Hematopoietic multipotent progenitor cell treated with erythropoietin and hydrocortisone succinate and interleukin-3 and kit ligand, for 4 days (in vitro differentiated cells): ENCODE measurements around the gene KLF13.

ENCODE experiments used
- DNase-seq: peaks from one replicate; pipeline ENCODE4 v3.0.0-alpha.2; 2015

KLF13 gene

DNA sequence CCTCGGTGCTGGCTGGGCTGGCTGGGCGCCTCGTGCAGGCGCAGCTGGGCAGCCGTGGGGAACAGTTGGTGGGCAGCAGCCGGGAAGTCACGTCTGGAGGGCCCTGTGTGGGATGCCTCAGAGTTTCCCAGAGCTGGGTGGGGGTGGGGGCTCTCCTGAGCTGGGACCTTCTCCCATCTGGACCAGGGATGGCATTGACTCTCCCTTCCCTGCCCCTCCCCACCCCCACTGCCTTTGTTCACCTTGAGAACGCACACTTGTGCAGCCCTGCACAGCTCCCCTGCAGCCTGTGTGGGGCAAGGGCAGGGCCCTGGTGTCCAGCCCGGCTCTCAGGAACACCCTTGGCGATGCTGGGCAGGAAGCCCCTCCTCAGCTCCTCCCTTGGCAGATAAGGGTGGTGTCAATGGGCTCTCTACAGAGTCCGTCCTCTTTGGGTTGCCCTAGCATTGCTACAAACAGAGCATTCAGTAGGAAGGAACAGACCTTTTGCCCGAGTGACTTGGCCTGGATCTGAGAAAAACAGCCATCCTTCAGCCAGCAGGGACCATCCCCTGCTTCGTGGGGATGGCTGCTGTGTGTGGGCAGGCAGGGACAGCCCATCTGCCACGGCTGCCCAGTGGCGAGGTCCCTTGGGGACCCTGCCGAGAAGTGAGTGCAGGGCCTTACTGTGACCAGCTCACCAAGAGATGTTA is 25.5 kb upstream of the KLF13 start:
- peak; percentile 60 for DNase-seq

- no peak for DNase-seq
Measured at GRCh38 chr15:31301673-31301990, 25.0 kb upstream of the KLF13 start.

GRCh38 chr15:31302029-31302657 is 24.5 kb upstream of the KLF13 start:
- DNase-seq = no peak

DNA sequence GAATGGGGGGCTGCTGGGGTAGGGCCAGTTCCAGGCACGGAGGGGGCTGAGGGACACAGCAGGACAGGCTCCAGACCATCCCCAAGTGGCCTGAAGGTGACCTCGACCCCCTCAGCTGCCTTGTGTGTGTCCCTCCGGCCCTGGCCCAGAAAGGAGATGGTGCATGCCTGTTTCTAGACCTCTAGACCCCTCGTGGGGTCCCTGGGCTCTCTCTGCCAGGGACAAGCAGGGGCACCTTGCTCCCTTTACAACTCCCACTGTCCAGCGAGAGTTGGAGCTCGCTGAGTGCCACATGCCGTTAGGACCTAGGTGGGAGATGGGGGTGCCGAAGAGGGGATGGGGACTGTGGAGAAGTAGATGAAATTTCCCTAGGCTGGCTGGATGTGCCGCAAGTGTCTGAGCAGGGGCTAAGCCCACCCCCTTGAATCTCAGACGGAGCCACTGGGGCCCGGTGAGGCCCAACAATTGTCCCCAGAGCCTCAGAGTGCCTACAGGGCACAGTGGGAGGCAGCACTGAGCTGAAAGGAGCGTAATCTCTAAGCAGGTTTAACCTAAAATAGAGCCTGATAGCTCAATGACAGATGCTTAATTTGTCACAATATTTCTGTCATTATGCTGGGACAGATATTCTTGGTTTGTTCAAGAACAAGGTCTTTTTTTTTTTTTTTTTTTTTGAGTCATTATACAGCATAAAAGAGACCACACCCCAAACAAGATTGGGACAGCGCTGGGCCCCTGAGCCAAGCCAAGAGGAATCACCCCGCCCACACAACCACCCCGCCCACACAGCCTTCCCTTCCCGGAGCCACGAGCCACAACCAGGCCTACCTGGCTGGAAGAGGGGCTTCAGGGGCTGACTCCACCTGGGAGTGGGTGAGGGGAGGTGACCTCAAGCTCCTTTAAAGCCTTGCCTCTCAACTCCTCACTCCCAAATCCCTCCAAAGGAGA is 23.6 kb upstream of the KLF13 start:
- DNase-seq = peak; percentile 85

- DNase-seq = peak; percentile 37
Measured at GRCh38 chr15:31303726-31304648, 22.6 kb upstream of the KLF13 start.

DNA sequence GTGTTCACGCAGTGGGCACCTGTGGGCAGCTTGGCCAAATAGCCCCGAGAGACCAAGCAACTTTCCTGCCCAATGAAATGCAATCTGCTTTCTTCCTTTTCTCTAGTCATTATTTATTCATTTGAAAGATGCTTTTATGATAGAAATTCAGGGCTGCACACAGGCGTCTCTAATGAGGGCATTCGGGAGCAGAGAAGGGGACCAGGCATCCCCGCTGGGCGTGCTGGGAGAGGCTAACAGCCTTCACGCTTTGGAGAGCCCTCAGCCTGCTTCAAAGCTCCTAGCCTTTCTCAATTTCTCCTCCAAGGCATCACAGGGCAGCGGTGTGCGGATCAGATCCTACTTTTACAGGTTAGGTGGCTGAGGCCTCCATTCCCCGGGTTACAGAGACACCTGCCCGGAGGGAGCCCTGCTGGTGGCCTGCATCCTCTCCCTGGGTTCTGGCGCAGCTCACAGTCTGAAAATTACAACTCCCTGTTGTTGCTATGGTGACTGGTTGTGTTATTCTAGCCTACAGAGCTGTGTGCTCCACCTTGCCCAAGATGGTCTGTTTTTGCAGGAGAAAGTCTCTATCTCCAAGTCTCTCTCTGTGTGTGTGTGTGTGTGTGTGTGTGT is 21.8 kb upstream of the KLF13 start:
- peak; percentile 39 for DNase-seq

GRCh38 chr15:31305375-31305774 is 21.3 kb upstream of the KLF13 start:
- no peak for DNase-seq

GRCh38 chr15:31305796-31306425 is 20.7 kb upstream of the KLF13 start:
- DNase-seq = peak; percentile 35

DNA sequence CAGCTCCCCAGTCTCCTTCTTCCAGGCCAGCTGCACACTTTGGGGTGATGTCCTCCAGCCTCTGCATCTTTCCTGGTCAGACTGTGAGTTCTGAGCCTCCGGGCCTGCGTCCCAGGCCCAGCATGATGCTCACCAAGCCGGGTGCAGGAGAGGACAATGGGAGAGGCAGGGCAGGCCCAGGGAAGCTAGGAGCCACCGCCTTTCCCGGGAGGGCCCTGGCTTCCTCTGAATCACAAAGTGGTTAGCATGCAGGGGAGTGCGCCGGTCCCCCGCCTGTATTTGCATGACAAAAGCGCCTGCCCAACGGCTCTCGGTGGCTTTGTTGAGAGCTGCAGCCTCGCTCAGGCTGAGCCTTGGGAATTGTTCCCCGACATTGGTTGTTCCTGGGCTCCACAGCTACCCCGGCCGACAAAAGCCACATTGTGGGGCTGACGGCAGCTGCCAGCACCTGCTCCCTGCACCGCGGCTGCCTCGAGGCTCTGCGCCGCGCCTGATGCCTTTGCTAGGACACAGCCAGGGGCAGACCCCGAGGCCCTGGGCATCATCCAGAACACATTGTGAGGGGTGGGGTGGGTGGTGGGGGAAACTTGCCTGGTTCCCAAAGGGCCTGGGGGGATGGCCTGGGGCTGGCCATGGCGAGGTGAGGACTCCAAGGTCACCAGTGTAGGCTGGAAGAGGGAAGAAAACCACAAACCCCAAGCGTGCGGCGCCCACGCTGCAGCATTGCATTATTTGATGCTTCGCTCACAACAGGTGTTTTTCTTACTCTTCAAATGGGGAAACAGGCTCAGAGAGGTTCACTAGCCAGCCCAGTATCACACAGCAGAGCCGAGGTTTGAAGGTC is 20.0 kb upstream of the KLF13 start:
- no peak for DNase-seq

GRCh38 chr15:31307270-31308184 is 19.1 kb upstream of the KLF13 start:
- DNase-seq = no peak

DNA sequence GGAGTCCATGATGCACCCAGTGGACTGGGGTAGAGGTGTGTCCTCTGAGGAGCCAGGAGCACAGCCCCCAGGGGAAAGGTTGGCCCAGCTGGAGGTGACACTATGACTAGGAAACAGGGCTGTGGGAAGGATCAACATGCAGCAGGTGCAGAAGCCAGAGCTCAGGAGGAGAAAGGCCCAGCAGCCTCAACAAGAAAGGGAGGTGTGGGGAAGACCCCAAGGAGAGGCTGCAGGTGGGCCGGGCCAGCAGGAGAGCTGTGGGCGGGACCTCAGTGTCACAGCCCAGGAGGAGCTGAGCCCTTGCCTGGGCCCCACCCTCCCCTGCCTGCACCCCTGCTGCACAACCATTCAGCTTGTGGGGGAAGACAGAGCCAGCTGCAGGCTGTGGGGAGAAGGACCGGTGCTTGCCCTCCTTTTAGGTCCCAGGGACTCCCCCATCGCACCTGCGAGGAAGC is 18.4 kb upstream of the KLF13 start:
- no peak for DNase-seq

GRCh38 chr15:31309893-31310606 is 16.6 kb upstream of the KLF13 start:
- DNase-seq = no peak

DNA sequence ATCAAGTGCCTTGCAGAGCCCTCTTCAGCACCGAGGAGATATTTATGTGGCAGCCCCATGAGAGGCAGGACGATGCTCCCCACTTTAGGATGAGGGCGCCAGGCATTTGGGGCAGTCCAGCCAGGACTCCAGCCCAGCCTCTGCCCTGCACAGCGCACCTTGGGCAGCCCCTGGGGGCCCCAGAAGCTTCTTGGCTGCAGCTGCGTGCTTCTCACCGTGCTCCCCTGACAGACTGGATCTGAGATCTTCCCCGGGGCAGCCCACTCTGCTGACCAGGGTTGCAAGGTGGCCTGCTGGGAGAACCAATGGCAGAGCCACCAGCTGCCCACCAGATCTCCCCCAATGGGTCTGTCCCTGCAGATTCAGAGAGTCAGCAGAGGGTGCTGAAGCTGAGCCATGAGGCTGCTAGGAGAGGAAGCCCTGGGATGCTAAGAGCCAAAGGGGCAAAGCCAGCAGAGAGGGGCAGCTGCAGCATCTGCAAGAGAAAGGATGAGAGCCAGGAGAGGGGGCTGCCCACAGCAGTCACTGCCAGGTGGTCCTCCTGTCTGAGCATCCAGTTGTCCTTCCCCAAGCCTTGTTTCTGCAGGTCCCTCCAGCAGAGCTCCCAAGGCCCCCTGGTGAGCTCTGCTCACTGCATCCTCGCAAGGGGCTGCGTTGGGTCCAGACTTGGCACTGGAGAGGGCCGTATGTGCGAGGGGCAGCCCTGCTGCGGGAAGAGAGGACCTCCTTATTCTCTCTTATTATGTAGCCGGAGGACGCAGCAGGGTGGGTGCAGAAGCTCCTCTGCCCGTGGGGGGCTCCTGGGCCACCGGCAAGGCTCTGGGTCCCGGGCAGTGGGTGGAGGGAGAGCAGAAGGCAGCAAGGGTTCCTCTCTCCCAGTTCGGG is 14.7 kb upstream of the KLF13 start:
- no peak for DNase-seq

DNA sequence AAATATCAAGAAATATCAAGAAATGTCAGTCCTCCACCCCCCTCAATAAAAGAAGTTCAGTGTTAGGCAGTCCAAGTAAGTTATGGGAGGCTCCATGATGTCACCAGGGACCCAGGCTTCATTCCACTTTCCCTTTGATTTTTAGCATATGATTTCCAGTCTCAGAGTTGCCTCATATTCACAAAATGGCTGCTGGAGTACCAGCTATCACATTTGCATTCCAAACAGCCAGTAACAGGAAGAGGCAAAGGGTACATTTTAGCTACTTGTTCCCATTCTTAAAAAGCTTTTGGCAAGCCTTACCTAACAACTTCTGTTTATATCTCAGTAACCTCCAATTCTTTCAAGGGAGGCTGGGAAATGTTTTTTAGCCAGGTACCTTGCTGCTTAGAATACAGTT is 13.4 kb upstream of the KLF13 start:
- DNase-seq = no peak

GRCh38 chr15:31314380-31314779 is 12.3 kb upstream of the KLF13 start:
- DNase-seq = no peak

GRCh38 chr15:31316135-31316795 is 10.4 kb upstream of the KLF13 start:
- no peak for DNase-seq

- DNase-seq = no peak
Measured at GRCh38 chr15:31317017-31317416, 9.6 kb upstream of the KLF13 start.
